Pancreas (tissue), 10 donors: ENCODE measurements around the gene REELD1. TPM values are rescaled to one million over a fixed set of nuclear protein-coding genes. Genes with fewer than 3 reads are reported as not detected.

Experiments used
- ATAC-seq, 4 donors: fragments of 200-7000 bp; cut with Tn5 transposase; one replicate each; pipeline versions ENCODE4 v1.8.0 to v1.9.1; 2020; ENCODE audit warnings: mild to moderate bottlenecking in 4 of 4, moderate library complexity in 4 of 4
- DNase-seq, 6 donors: peaks; one replicate each; pipeline ENCODE4 v3.0.0-alpha.2; 2020
- FAIRE-seq: peaks from 2 replicates; lab custom pipeline; 2012; peaks lifted over from hg19 to GRCh38; lab: Jason Lieb, UNC
- H3K27ac ChIP-seq, 4 donors: fragments of 200-600 bp; sonication (generic); 1 replicate in 3 of 4; 2 replicates in 1 of 4; pipeline versions ENCODE4 v1.5.0 to v1.8.0; 2020
- H3K27me3 ChIP-seq, 4 donors: fragments of 200-600 bp; one replicate each; pipeline ENCODE4 v1.8.0; 2021
- H3K36me3 ChIP-seq, 3 donors: fragments of 200-600 bp; sonication (generic) in 1 of 3; one replicate each; pipeline versions ENCODE4 v1.5.0 to v1.8.0; 2020 to 2021
- H3K4me1 ChIP-seq, 3 donors: fragments of 200-600 bp; one replicate each; pipeline ENCODE4 v1.8.0; 2021
- H3K4me3 ChIP-seq, 4 donors: fragments of 200-600 bp; sonication (generic) in 2 of 4; one replicate each; pipeline versions ENCODE4 v1.5.0 to v1.8.0; 2020 to 2021
- H3K9me3 ChIP-seq, 4 donors: fragments of 200-600 bp; one replicate each; pipeline ENCODE4 v1.8.0; 2021
- WGBS, 2 donors: extraction: QIAGEN DNeasy Blood & Tissue Kit; methylation state at CpG; one replicate each; pipeline ENCODE4 v1.1.7; 2013; 5-methylcytosine and 5-hydroxymethylcytosine counted together
- intact Hi-C, 3 donors: fragments of 100-400 bp; cut with DNase I; formaldehyde crosslinking; loops; one replicate each; pipeline versions ENCODE4 v1.11.1 to v1.14.2; 2022
- polyA plus RNA-seq, 2 donors: library from polyadenylated mRNA; stranded (reverse); fragments of 200-250 nt; gene quantifications; one replicate each; pipeline ENCODE4 v1.2.3, GENCODE V29; 2013
- total RNA-seq, 6 donors: library from RNA; stranded (reverse); fragmentation: NEBNext Ultra II Directional in 4 of 6; extraction: Animal tissue kit (Norgen Biotek cat#: 25700) in 4 of 6; gene quantifications; one replicate each; pipeline versions ENCODE4 v1.2.1 to v1.2.4, GENCODE V29; 2021 to 2023
- TF ChIP-seq, protein P1 (sequence below), 4 donors: fragments of 200-600 bp; sonication (generic) in 3 of 4; IDR thresholded peaks; one replicate each; pipeline versions ENCODE4 v1.5.0 to v1.8.0; 2021; ENCODE audit warnings: antibody characterized with exemption in 4 of 4
- donor health status: healthy with polysubstance abuse.
- donor health status: DM: no; HTN: no; CAD: no; lungs with moderate emphysema.
- donor health status: DM: no; HTN: no; CAD: no.
- donor health status: control.
- donor health status: control.
- donor health status: Bipolar disorder and iron deficiency.
- donor health status: DM: yes; HTN: yes; CAD: no.
- donor health status: DM: no; HTN: no; CAD: no.
- donor health status: DM: no; HTN: no; CAD: no.
- donor health status: DM: yes; HTN: yes; CAD: no.

Gene REELD1
- total and polyA plus RNA-seq, 8 donors = 0.09 to 3.4 (median 0.17) TPM; not detected in 1

GRCh38 chr4:146274774-146275173 is 60.4 kb downstream of the REELD1 start:
- FAIRE-seq = no peak
- DNase-seq = no peak
- 95 to 98% methylated on average over 1 of the region's 1 CpG for WGBS, 2 donors
- Histone ChIP-seq H3K4me1 (peaks cover 0 to 3% (median 0%) of the 10 kb centered on the region in 3 donors), H3K9me3 (no peaks in the 10 kb centered on the region), H3K27ac (no peak overlapping the region), H3K27me3 (no peaks in the 10 kb centered on the region), H3K4me3 (no peak overlapping the region), H3K36me3 (no peaks in the 10 kb centered on the region)
- intact Hi-C loops = no loop called here
- TF ChIP-seq, protein P1, sequence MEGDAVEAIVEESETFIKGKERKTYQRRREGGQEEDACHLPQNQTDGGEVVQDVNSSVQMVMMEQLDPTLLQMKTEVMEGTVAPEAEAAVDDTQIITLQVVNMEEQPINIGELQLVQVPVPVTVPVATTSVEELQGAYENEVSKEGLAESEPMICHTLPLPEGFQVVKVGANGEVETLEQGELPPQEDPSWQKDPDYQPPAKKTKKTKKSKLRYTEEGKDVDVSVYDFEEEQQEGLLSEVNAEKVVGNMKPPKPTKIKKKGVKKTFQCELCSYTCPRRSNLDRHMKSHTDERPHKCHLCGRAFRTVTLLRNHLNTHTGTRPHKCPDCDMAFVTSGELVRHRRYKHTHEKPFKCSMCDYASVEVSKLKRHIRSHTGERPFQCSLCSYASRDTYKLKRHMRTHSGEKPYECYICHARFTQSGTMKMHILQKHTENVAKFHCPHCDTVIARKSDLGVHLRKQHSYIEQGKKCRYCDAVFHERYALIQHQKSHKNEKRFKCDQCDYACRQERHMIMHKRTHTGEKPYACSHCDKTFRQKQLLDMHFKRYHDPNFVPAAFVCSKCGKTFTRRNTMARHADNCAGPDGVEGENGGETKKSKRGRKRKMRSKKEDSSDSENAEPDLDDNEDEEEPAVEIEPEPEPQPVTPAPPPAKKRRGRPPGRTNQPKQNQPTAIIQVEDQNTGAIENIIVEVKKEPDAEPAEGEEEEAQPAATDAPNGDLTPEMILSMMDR (IDR thresholded peaks at IDR 0.05) = no peak
- ATAC-seq = no peak

DNA sequence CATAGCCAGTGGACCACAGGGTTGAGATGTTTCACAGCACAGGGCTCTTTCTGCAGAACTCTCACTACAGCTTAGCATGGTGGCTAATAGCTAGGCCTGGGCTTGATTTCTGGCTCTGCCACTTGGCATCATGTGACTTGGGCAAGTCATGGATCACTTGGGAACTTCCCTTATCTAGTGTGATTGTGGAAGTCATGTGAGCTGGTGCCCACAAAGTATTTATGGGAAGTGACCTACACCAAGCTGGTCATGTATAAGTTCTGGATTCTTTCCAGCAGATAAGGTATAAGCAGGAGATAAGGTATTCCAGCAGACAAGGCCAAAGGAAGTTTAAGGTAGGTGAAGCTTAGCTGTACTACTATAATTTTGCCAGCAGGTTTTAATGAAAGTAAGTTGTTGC is 61.0 kb downstream of the REELD1 start:
- H3K36me3 ChIP-seq = no peaks in the 10 kb centered on the region
- ATAC-seq (peak in 3 of 4 donors; percentile 56 to 74 (median 57)), DNase-seq (peak in 1 of 6 donors; percentile 22), FAIRE-seq (no peak)
- intact Hi-C loops = no loop called here
- TF ChIP-seq, protein P1 (IDR thresholded peaks at IDR 0.05) = no peak
- H3K4me3 ChIP-seq = no peak overlapping the region
- H3K27me3 ChIP-seq = no peaks in the 10 kb centered on the region
- no peak overlapping the region for H3K27ac ChIP-seq
- no peaks in the 10 kb centered on the region for H3K9me3 ChIP-seq
- H3K4me1 ChIP-seq = peaks cover 0 to 3% (median 0%) of the 10 kb centered on the region in 3 donors

DNA sequence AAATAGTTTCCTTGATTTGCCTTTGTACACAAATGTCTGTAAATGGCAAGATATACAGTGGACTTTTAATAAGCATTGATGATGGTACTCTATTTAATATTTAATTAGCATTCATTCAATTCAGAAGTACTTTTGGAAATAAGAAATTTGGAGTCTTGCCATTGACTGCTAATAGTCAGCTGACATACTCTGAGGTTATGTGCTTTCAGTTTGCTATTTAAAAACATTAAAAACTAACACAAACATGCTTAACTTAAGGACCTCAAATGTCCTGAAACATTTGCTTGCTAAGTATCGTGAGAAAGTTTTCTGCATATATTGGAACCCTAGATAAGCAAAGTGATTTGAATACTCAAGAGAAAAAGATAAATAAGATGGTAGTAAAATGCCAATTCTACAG is 64.6 kb downstream of the REELD1 start:
- WGBS, 2 donors = 81 to 90% methylated on average over 1 of the region's 1 CpG
- Histone ChIP-seq H3K9me3 (no peaks in the 10 kb centered on the region), H3K27me3 (no peaks in the 10 kb centered on the region), H3K27ac (no peak overlapping the region), H3K4me1 (peaks cover 0 to 3% (median 0%) of the 10 kb centered on the region in 3 donors), H3K4me3 (no peak overlapping the region), H3K36me3 (no peaks in the 10 kb centered on the region)
- FAIRE-seq (no peak), DNase-seq (no peak), ATAC-seq (no peak)
- TF ChIP-seq, protein P1 (IDR thresholded peaks at IDR 0.05) = no peak
- intact Hi-C loops = no loop called here

Other genes with a start within 250 kb of the REELD1 start
- gene LSM6, start 38.8 kb upstream of the REELD1 start, total RNA-seq = 10 to 100 TPM in 2 of 6 donors, 1 to 10 TPM in 4; 6.1 to 10.7 (median 9.2) TPM
- gene LSM6, start 38.8 kb upstream of the REELD1 start, polyA plus RNA-seq = 10 to 100 TPM; 12.4 to 23.0 TPM